Ovary (tissue), 3 donors: ENCODE data around the gene KIRREL1.

Source experiments
- POLR2A ChIP-seq: fragments of 450-650 bp; IDR thresholded peaks from one replicate; pipeline ENCODE4 v1.6.1; 2017; ENCODE audit warnings: antibody characterized with exemption, mild to moderate bottlenecking, moderate library complexity
- TF ChIP-seq, protein P1 (sequence below), 3 donors: fragments of 450-650 bp in 2 of 3; fragments of 200-600 bp in 1 of 3; IDR thresholded peaks; one replicate each; pipeline versions ENCODE4 v1.5.1 to v1.8.0; 2016 to 2022; ENCODE audit warnings: antibody characterized with exemption in 3 of 3, mild to moderate bottlenecking in 1 of 3
- donor health status: DM: no; HTN: no; CAD: no.

- TF ChIP-seq, protein P1, sequence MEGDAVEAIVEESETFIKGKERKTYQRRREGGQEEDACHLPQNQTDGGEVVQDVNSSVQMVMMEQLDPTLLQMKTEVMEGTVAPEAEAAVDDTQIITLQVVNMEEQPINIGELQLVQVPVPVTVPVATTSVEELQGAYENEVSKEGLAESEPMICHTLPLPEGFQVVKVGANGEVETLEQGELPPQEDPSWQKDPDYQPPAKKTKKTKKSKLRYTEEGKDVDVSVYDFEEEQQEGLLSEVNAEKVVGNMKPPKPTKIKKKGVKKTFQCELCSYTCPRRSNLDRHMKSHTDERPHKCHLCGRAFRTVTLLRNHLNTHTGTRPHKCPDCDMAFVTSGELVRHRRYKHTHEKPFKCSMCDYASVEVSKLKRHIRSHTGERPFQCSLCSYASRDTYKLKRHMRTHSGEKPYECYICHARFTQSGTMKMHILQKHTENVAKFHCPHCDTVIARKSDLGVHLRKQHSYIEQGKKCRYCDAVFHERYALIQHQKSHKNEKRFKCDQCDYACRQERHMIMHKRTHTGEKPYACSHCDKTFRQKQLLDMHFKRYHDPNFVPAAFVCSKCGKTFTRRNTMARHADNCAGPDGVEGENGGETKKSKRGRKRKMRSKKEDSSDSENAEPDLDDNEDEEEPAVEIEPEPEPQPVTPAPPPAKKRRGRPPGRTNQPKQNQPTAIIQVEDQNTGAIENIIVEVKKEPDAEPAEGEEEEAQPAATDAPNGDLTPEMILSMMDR (IDR thresholded peaks at IDR 0.05), result no peak
- TF ChIP-seq POLR2A, result no peak
These were observed 42.2 kb upstream of the KIRREL1 start for GRCh38 chr1:157951230-157951629.
